OCI-LY7 (cell line): ENCODE results near the gene KLHDC10.

Experiments used
- CTCF ChIP-seq: fragments of 200-600 bp; sonication (generic); conservative IDR thresholded peaks from 2 replicates; pipeline ENCODE4 v1.5.1; 2014; ENCODE audit warnings: mild to moderate bottlenecking, antibody characterized with exemption, low read length, moderate library complexity, mixed read lengths
- EZH2phosphoT487 ChIP-seq: fragments of 200-600 bp; sonication (generic); IDR thresholded peaks from 2 replicates; pipeline ENCODE4 v1.6.1; 2018; ENCODE audit warnings: low read depth, borderline replicate concordance, mild to moderate bottlenecking, mixed run types, antibody characterized with exemption, low read length, moderate library complexity, mixed read lengths

GRCh38 chr7:130137207-130137606, 66.9 kb downstream of the KLHDC10 start:
- TF ChIP-seq CTCF (no peak), EZH2phosphoT487 (no peak)
